DOHH2 (cell line): Measurements from ENCODE around the gene KCTD13.
"Not testable (repeated sequence)": the region's sequence is repeated elsewhere in the genome, so short reads cannot be mapped to it uniquely, and the experiment has no call there.

Experiments
- H3F3A ChIP-seq: fragments of 200-600 bp; sonication (generic), shearing (Covaris generic); 2 replicates; pipeline ENCODE4 v1.6.0; 2016; ENCODE audit warnings: antibody characterized with exemption, mild to moderate bottlenecking; ENCODE audit not compliant: control insufficient read depth, insufficient read depth
- H3K27ac ChIP-seq: fragments of 200-600 bp; sonication (generic); 2 replicates; pipeline ENCODE4 v1.5.1; 2014; ENCODE audit warnings: low read depth, mild to moderate bottlenecking, low read length, moderate library complexity
- H3K27me3 ChIP-seq: fragments of 200-600 bp; sonication (generic); 2 replicates; pipeline ENCODE4 v1.6.1; 2014; ENCODE audit warnings: mild to moderate bottlenecking, low read length, mixed read lengths; ENCODE audit not compliant: control insufficient read depth
- H3K36me3 ChIP-seq: fragments of 200-600 bp; sonication (generic); 2 replicates; pipeline ENCODE4 v1.6.1; 2014; ENCODE audit warnings: mild to moderate bottlenecking, low read length, moderate library complexity, mixed read lengths; ENCODE audit not compliant: control insufficient read depth
- H3K4me1 ChIP-seq: fragments of 200-600 bp; sonication (generic); 2 replicates; pipeline ENCODE4 v1.6.1; 2014; ENCODE audit warnings: mild to moderate bottlenecking, low read length, mixed read lengths; ENCODE audit not compliant: control insufficient read depth
- H3K4me2 ChIP-seq: fragments of 200-600 bp; sonication (generic); 2 replicates; pipeline ENCODE4 v1.6.0; 2014; ENCODE audit warnings: mild to moderate bottlenecking, low read length, moderate library complexity
- H3K4me3 ChIP-seq: fragments of 200-600 bp; sonication (generic); 2 replicates; pipeline ENCODE4 v1.5.1; 2014; ENCODE audit warnings: mild to moderate bottlenecking, low read length, mixed read lengths
- H3K79me2 ChIP-seq: fragments of 200-600 bp; sonication (generic); 2 replicates; pipeline ENCODE4 v1.6.1; 2014; ENCODE audit warnings: mild to moderate bottlenecking, low read length, mixed read lengths; ENCODE audit not compliant: control insufficient read depth
- H3K9me2 ChIP-seq: fragments of 200-600 bp; sonication (generic); replicated peaks from 2 replicates; pipeline ENCODE4 v1.6.1; 2014; ENCODE audit warnings: mild to moderate bottlenecking, low read length, mixed read lengths; ENCODE audit not compliant: control insufficient read depth
- H3K9me3 ChIP-seq: fragments of 200-600 bp; sonication (generic); 2 replicates; pipeline ENCODE4 v1.6.1; 2014; ENCODE audit warnings: antibody characterized with exemption, low read length, mixed read lengths; ENCODE audit not compliant: control insufficient read depth, insufficient read depth
- H4K20me1 ChIP-seq: fragments of 200-600 bp; sonication (generic); 2 replicates; pipeline ENCODE4 v1.6.0; 2014; ENCODE audit warnings: low read depth, mild to moderate bottlenecking, antibody characterized with exemption, low read length, moderate library complexity; ENCODE audit not compliant: control insufficient read depth, insufficient read depth
- EZH2phosphoT487 ChIP-seq: fragments of 200-600 bp; sonication (generic); IDR thresholded peaks from 2 replicates; pipeline ENCODE4 v1.6.1; 2017; ENCODE audit warnings: borderline replicate concordance, mild to moderate bottlenecking, antibody characterized with exemption, low read length, moderate library complexity, mixed read lengths
- TF ChIP-seq, protein P1 (sequence below): fragments of 200-600 bp; sonication (generic); IDR thresholded peaks from one replicate; pipeline ENCODE4 v1.5.1; 2014; ENCODE audit warnings: antibody characterized with exemption, mild to moderate bottlenecking, low read depth, low read length; ENCODE audit not compliant: poor library complexity, severe bottlenecking

Gene KCTD13

DNA sequence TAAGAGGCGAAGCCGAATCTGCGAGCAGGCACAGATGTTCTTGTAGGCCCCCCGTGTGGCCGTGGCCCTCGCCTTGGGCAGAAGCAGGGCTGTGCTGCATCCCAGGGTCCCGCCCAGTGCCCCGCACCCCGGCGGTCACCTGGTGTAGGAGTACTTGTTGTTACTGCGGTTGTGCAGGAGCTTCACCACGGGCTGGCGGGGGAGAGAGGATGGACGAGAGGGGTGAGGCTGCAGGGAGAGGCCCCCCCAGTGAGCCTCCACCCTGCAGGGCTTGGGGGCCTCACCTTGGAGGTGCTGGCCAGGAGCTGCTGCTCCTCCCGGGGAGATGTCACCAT, 14.4 kb downstream of the KCTD13 start:
- no peak overlapping the region for H3K4me3 ChIP-seq
- H3K4me1 ChIP-seq: 0 out of 2 replicates have a peak, but pooled peaks cover 4% of the 10 kb centered on the region
- H3K9me3 ChIP-seq: no peaks in the 10 kb centered on the region
- H3K9me2 ChIP-seq: no peaks in the 10 kb centered on the region
- H3K4me2 ChIP-seq: no peak overlapping the region
- no peak overlapping the region for H3K27ac ChIP-seq
- H3K36me3 ChIP-seq: no peaks in the 10 kb centered on the region
- H3F3A ChIP-seq: no peaks in the 10 kb centered on the region
- no peaks in the 10 kb centered on the region for H3K27me3 ChIP-seq
- no peak for TF ChIP-seq EZH2phosphoT487
- TF ChIP-seq, protein P1, sequence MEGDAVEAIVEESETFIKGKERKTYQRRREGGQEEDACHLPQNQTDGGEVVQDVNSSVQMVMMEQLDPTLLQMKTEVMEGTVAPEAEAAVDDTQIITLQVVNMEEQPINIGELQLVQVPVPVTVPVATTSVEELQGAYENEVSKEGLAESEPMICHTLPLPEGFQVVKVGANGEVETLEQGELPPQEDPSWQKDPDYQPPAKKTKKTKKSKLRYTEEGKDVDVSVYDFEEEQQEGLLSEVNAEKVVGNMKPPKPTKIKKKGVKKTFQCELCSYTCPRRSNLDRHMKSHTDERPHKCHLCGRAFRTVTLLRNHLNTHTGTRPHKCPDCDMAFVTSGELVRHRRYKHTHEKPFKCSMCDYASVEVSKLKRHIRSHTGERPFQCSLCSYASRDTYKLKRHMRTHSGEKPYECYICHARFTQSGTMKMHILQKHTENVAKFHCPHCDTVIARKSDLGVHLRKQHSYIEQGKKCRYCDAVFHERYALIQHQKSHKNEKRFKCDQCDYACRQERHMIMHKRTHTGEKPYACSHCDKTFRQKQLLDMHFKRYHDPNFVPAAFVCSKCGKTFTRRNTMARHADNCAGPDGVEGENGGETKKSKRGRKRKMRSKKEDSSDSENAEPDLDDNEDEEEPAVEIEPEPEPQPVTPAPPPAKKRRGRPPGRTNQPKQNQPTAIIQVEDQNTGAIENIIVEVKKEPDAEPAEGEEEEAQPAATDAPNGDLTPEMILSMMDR: no peak
- no peaks in the 10 kb centered on the region for H4K20me1 ChIP-seq
- H3K79me2 ChIP-seq: no peaks in the 10 kb centered on the region

DNA sequence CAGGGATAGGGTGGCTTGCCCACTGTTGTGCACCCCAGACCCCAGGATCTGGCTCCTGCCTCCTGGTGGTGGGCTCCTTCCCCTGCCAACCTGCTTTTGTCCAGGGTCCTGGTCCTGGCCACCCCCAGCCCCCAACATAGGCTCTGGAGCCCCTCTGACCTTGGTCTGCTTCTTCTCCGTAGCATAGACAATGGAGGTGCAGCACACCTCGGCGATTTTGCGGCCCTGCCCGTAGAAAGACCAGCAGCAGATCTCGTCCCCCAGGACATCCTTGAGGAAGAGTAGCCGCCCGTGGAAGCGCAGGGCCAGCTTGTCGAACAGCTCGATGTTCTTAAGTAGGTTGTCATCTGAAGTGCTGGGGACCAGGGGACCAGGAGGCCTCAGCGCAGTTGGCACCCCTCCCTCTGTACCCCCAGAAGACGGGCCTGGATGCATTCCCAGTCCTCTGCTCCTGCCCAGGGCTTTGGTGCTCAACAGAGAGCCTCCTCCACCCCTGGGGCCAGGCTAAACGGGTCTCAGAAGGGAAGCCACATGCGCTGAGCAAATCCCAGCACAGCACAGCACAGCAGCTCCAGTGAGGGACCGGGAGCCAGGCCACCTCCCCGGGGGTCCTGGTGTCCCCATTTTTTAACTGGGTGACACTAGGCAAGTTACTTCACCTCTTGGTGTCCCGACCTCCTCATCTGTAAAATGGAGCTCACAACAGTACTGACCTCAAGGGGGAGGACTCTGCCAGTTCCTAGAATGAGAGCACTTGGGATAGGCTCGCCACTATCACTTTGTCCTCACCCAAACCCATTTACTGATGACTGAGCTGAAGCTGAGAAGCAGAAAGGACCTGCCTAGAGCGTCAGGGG, 15.0 kb downstream of the KCTD13 start:
- no peaks in the 10 kb centered on the region for H3K9me3 ChIP-seq
- no peaks in the 10 kb centered on the region for H3K27me3 ChIP-seq
- no peak overlapping the region for H3K4me3 ChIP-seq
- H3K36me3 ChIP-seq: no peaks in the 10 kb centered on the region
- H3K4me1 ChIP-seq: 0 out of 2 replicates have a peak, but pooled peaks cover 4% of the 10 kb centered on the region
- no peaks in the 10 kb centered on the region for H3F3A ChIP-seq
- no peak overlapping the region for H3K27ac ChIP-seq
- no peaks in the 10 kb centered on the region for H3K9me2 ChIP-seq
- TF ChIP-seq, protein P1: no peak
- no peak for TF ChIP-seq EZH2phosphoT487
- no peaks in the 10 kb centered on the region for H3K79me2 ChIP-seq
- no peak overlapping the region for H3K4me2 ChIP-seq
- H4K20me1 ChIP-seq: no peaks in the 10 kb centered on the region

DNA sequence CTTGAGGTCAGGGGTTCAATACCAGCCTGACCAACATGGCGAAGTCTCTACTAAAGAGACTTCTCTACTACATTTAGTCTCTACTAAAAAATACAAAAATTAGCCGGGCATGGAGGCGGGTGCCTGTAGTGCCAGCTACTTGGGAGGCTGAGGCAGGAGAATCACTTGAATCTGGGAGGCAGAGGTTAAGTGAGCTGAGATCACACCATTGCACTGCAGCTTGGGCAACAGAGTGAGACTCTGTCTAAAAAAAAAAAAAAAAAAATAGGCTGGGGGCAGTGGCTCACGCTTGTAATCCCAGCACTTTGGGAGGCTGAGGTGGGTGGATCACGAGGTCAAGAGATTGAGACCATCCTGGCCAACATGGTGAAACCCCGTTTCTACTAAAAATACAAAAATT, 16.2 kb downstream of the KCTD13 start:
- not testable (repeated sequence) for H3K27me3 ChIP-seq, H3K4me2 ChIP-seq, H3K36me3 ChIP-seq, H3K4me3 ChIP-seq, H3K9me3 ChIP-seq, H3K27ac ChIP-seq, H3K79me2 ChIP-seq, H4K20me1 ChIP-seq, H3F3A ChIP-seq, H3K4me1 ChIP-seq, H3K9me2 ChIP-seq

DNA sequence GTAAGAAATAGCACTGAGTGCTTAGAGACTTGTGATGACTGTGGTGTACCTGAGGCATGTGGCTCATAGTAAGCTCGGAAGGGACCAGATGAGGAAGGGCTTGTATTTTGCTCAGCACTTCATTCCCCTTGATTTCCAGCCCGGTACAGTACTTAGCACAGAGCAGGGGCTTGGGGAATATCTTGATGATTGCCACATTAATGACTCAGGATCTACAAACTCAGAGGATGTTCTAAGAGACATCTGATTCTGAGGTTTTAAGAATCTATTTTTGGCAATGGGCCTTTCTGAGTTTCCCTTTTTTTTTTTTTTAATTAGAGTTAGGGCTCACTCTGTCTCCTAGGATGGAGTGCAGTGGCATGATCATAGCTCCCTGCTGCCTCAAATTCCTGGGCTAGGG, 16.6 kb downstream of the KCTD13 start:
- Histone ChIP-seq H3K27me3 (no peaks in the 10 kb centered on the region), H3K4me1 (0 out of 2 replicates have a peak, but pooled peaks cover 4% of the 10 kb centered on the region), H3K36me3 (no peaks in the 10 kb centered on the region), H3K4me2 (no peak overlapping the region), H4K20me1 (no peaks in the 10 kb centered on the region), H3K79me2 (no peaks in the 10 kb centered on the region), H3K9me3 (no peaks in the 10 kb centered on the region), H3K27ac (no peak overlapping the region), H3K9me2 (no peaks in the 10 kb centered on the region), H3K4me3 (no peak overlapping the region), H3F3A (no peaks in the 10 kb centered on the region)
- no peak for TF ChIP-seq EZH2phosphoT487
- TF ChIP-seq, protein P1: no peak
